NCI-H2196 (cell line): Measurements from ENCODE around the gene ANKRD17.
"Not testable (repeated sequence)": the region's sequence is repeated elsewhere in the genome, so short reads cannot be mapped to it uniquely, and the experiment has no call there.

Experiments
- DNase-seq: peaks from one replicate; lab custom pipeline; 2025; ENCODE audit not compliant: unreplicated experiment; lab: John Stamatoyannopoulos, UW

Gene ANKRD17, protein sequence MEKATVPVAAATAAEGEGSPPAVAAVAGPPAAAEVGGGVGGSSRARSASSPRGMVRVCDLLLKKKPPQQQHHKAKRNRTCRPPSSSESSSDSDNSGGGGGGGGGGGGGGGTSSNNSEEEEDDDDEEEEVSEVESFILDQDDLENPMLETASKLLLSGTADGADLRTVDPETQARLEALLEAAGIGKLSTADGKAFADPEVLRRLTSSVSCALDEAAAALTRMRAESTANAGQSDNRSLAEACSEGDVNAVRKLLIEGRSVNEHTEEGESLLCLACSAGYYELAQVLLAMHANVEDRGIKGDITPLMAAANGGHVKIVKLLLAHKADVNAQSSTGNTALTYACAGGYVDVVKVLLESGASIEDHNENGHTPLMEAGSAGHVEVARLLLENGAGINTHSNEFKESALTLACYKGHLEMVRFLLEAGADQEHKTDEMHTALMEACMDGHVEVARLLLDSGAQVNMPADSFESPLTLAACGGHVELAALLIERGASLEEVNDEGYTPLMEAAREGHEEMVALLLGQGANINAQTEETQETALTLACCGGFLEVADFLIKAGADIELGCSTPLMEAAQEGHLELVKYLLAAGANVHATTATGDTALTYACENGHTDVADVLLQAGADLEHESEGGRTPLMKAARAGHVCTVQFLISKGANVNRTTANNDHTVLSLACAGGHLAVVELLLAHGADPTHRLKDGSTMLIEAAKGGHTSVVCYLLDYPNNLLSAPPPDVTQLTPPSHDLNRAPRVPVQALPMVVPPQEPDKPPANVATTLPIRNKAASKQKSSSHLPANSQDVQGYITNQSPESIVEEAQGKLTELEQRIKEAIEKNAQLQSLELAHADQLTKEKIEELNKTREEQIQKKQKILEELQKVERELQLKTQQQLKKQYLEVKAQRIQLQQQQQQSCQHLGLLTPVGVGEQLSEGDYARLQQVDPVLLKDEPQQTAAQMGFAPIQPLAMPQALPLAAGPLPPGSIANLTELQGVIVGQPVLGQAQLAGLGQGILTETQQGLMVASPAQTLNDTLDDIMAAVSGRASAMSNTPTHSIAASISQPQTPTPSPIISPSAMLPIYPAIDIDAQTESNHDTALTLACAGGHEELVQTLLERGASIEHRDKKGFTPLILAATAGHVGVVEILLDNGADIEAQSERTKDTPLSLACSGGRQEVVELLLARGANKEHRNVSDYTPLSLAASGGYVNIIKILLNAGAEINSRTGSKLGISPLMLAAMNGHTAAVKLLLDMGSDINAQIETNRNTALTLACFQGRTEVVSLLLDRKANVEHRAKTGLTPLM (N-terminal part only)

GRCh38 chr4:73258686-73259570 lies at the start of gene ANKRD17:
TSS of gene ANKRD17 (minus strand) at chr4:73258798. CDS start at chr4:73258668, 130 bp downstream.
- DNase-seq, result peak; percentile 77

GRCh38 chr4:73308286-73308685 lies 49.7 kb upstream of the ANKRD17 start:
- DNase-seq, result peak; percentile 19

DNA sequence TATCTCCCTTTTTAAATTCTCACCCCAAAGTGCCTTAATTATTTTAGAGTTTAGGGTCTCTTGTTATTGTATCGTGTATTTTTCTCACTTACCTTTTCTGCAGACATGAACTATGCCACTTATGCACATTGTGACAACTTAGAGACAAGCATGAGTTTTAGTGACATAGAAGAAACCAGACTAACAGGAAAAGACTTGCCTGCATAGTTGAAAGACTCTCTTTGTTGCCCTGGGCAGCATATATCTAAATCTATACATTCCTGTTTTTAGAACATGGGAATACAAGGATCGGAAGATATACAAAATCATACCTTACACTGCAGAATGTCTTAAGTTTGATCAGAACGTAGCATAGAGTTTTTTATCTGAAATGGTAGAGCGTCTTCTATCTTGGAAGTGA lies 45.1 kb upstream of the ANKRD17 start:
- DNase-seq, result no peak

DNA sequence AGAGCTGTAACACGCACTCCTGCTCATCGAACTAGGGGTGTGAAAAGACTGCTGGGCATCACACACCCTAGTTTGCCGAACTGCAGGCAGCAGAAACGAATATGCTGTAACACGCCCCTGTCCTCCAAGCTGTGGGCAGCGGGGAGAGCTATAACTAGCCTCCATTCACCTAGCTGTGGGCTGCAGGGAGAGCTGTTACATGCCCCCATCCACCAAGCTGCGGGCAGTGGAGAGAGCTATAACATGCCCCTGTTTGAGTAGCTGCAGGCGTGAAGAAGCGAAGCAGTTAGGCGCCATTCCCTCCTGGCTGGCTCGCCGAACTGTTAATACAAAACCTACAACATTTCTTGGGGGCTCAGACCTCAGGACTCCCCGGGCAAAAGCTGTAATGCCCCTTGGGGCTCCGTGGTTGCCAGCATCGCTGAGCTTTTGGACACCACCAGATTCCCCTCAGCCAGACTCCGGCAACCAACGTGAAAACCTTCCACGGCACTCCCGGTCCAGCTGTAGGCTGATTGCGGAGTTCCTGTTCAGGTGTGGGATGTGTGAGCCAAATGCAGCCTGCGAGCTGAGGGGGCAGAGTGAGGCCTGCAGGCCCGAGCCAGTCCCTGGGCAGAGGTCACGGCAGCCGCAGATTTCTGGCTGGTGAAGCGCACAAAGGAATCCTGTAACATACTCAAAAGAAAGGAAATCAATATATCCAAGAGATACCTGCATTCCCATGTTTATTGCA lies 41.1 kb upstream of the ANKRD17 start:
- no peak for DNase-seq

DNA sequence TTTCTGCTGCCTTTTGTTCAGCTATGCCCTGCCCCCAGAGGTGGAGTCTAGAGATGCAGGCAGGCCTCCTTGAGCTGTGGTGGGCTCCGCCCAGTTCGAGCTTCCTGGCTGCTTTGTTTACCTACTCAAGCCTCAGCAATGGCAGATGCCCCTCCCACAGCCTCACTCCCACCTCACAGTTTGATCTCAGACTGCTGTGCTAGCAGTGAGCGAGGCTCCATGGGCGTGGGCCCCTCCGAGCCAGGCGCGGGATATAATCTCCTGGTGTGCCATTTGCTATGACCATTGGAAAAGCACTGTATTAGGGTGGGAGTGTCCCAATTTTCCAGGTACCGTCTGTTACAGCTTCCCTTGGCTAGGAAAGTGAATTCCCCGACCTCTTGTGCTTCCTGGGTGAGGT lies 34.1 kb upstream of the ANKRD17 start:
- not testable (repeated sequence) for DNase-seq

DNA sequence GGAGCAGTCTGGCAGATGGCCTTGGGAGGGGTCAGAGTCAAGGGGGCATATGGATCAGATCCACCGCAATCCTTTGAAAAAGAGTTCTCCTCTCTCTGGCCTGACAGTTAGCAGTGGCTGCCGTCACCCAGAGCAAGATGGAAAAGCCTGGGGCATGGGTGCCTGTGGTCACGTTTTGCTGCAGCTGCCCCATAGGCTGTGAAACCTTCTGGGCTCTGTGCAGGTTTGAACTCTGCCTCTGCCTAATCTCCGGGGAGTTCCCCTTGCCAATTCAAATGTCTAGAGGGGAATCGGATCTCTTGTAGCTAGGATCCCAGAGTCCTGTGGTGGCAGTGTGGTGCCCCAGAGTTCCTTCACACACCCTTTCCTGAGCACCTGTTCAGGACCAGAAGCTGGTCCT lies 23.4 kb upstream of the ANKRD17 start:
- DNase-seq, result no peak

DNA sequence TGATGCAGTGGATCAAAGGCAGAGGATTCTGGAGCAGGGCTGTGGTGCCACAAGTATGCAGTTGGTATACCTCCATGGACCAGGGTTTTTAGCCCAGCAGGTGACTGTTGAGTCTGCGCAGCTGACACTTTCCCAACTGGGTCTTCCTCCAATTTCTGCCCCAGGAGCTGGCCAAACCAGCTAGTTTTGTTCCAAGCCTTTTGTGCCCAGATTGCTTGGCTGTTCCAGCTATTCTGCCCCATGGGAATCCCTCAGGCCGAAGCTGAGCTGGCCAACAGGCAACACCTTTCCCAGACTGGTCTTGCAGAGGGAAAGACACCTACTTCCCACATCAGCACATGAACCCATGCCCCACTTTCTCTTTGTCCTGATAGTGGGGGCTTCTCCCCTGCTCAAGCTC lies 22.8 kb upstream of the ANKRD17 start:
- DNase-seq, result no peak

DNA sequence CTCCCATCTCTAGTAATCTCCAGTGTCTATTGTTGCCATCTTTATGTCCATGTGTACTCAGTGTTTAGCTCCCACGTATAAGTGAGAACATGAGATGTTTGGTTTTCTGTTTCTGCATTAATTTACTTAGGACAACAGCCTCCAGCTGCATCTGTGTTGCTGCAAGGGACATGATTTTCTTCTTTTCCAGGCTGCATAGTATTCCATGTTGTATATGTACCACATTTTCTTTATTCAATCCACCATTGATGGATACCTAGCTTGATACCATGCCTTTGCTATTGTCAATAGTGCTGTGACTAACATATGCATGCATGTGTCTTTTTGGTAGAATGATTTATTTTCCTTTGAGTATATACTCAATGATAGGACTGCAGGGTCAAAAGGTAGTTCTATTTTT lies 18.6 kb upstream of the ANKRD17 start:
- no peak for DNase-seq

- DNase-seq, result peak; percentile 60
These were observed 16.7 kb upstream of the ANKRD17 start for GRCh38 chr4:73275318-73275654.

DNA sequence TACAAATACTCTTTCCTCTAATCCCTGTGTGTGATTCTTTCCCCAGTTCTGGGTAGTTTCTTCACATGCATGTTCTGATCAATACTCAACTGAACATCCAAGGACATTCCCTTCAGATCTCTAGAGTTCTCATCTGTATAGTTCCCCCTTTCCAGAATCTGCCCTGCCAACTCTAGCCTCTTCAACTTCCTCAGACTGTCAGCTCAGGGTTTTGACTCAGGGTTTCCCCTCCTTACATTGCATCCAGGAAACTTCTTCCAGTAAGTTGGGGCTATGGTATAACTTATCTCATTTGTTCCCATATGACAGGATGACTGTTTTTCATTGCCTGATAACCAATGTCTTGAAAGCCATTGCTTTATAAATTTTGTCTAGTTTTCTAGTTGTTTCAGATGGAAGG lies 14.2 kb upstream of the ANKRD17 start:
- no peak for DNase-seq

- DNase-seq, result no peak
These were observed 8.5 kb upstream of the ANKRD17 start for GRCh38 chr4:73267050-73267449.

GRCh38 chr4:73259571-73260090 lies 1.0 kb upstream of the ANKRD17 start:
- no peak for DNase-seq

DNA sequence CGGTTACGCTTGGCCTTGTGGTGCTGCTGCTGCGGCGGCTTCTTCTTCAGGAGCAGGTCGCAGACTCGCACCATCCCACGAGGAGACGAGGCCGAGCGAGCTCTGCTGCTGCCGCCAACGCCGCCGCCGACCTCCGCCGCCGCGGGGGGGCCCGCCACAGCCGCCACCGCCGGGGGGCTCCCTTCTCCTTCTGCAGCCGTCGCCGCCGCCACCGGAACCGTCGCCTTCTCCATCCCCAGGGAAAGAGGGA lies 237 bp downstream of the ANKRD17 start:
- DNase-seq, result no peak

DNA sequence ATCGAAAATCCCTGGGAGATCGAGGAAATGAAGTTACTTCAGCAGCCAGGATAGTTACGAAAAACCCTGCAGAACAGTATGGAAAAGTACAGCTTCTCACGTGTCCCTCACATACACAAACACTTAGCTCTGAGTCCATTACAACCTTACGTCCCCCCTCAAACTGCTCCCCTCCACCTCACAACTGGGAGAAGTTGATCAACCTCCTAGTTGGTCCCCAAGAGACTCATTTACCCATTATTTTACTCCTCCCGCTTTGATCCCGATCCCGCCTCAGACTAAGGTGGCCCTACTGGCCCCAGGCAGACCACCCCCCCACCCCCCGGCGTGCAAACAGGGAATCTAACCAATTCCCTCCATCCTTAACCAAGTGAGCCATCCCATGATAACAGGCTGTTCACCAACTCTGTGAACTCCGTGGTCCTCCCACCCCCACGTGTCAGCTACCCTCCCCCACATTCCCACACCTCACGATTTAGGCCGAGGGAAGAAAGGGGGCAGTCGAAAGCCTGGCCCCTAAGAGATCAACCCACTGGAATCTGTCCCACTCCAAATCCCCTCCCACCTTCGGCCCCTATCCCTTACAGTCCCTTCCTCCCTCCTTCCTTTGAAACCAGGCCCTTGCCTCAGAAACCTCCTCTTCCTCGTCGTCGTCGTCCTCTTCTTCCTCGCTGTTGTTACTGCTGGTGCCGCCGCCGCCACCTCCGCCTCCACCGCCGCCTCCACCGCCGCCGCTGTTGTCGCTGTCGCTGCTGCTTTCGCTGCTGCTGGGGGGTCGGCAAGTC lies 755 bp downstream of the ANKRD17 start:
- DNase-seq, result no peak

- DNase-seq, result peak; percentile 36
These were observed 1.4 kb downstream of the ANKRD17 start for GRCh38 chr4:73257234-73257633.

GRCh38 chr4:73255847-73256246 lies 2.8 kb downstream of the ANKRD17 start:
- DNase-seq, result not testable (repeated sequence)

DNA sequence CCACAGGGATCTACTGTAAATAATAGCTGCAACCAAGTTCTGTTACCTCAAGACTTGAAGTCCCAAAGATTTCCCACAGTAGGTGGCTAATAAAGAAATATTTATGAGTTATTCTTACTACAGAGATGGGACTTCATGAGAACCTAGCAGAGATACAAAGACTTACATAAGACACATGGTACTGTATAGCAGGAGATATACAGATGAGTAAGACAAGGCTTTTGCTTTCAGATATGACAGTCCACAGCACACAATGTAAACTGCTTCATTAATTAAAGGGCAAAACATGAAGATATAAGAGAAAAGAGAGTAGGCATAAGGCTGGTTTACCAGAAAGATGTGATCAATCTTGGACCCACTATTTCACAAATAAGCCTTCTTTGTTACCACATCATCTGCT lies 6.6 kb downstream of the ANKRD17 start:
- no peak for DNase-seq

DNA sequence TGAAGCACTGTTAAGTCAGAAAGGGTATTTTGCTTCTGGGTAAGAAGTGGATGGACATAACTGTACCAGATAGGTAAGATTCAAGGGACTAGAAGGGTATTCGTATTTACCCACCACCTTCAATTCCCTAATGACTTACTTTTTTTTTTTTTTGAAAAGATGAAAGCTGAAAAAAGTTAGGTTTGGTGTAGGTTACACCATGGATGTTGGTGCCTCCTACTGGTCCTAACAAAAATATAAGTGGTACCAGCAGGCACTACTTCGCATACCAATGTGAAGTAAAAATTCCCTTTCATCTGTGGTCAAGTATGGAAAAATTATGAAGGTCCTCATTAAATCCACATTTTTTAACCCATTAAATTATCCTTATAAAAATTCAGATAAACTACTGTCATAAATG lies 7.2 kb downstream of the ANKRD17 start:
- no peak for DNase-seq

- DNase-seq, result no peak
These were observed 8.0 kb downstream of the ANKRD17 start for GRCh38 chr4:73250642-73251041.
